HG02840 (cell line): ENCODE results near the gene HMGCS2.

Experiments
- ATAC-seq: cut with Tn5 transposase; IDR thresholded peaks from one replicate; pipeline ENCODE4 v1.9.1; 2021; ENCODE audit warnings: mild to moderate bottlenecking, moderate library complexity, moderate number of reproducible peaks; ENCODE audit not compliant: unreplicated experiment, low FRiP score

Gene HMGCS2

DNA sequence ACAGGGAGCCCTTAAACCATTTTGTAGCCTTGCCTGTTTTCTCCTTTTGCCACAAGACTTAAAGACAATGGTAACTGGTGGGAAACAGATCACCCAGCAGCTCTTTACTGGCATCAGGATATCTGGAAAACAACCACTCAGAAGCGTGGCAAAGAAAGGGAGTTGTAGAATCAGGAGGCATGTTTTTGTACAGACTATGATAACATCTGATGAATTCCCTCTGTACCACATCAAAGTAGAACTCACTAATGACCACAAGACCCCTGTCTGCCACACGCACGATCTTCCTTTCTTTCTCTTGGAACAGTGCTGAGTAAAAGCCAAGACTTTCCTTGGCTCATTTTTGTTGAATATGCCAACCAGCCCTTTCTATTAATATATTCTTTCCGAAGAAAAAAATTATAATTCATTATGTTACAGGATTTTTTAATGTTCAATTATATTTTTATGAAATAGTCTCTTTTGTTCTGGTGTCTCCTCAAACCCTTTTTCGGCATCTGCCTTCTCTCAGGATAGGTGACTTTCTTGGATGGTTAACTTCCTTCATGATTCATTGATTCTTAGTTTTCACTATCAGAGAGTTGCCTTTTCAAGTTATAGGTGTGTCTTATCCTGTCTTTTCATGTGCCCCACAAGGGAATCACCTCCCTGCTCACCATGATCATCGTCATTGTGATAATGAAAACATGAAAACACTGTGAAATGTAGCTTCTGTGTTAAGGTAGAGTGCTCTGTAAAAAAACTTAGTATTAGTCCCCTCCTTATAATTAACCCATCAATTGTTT, 64.8 kb downstream of the HMGCS2 start:
- no peak for ATAC-seq

DNA sequence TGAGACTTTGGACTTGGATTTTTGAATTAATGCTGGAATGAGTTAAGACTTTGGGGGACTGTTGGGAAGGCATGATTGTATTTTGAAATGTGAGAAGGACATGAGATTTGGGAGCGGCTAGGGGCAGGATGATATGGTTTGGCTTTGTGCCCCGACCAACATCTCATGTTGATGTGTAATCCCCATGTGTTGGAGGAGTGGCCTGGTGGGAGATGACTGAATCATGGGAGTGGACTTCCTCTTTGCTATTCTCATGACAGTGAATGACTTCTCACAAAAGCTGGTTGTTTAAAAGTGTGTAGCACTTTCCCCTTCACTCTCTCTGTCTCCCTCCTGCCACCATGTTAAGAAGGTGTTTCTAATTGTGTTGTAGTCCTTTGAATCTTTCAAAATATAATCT, 66.3 kb downstream of the HMGCS2 start:
- no peak for ATAC-seq

DNA sequence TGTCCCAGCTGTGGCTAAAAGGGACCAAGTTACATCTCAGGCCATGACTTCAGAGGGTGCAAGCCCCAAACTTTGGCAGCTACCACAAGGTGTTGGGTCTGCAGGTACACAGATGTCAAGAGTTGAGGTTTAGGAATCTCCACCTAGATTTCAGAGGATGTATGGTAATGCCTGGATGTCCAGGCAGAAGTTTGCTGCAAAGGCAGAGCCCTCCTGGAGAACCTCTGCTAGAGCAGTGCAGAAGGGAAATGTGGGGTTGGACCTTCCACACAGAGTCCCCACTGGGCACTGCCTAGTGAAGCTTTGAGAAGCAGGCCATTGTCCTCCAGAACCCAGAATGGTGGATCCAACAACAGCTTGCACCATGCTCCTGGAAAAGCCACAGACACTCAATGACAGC, 67.0 kb downstream of the HMGCS2 start:
- ATAC-seq, result no peak

DNA sequence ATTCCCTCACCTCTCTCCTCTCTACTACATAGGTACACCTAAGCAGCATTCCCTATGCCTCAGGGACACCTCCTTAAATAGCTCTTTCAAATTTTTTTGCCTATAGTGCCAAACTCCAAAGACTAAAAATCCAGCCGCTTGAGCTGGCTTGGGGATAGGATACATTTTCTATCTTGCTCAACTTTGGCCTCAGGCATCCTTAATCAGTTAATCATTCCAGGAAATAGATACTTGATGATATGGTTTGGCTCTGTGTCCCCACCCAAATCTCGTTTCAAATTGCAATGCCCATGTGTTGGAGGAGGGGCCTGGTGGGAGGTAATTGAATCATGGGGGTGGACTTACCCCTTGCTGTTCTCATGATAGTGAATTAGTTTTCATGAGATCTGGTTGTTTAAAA, 68.4 kb downstream of the HMGCS2 start:
- no peak for ATAC-seq
